ENCODE measurements around the gene BCAS1.

- TF ChIP-seq POLR2A (IDR thresholded peaks at IDR 0.05) (no peak), POLR2AphosphoS5 (IDR thresholded peaks at IDR 0.05) (no peak)
- TF ChIP-seq, protein P1, sequence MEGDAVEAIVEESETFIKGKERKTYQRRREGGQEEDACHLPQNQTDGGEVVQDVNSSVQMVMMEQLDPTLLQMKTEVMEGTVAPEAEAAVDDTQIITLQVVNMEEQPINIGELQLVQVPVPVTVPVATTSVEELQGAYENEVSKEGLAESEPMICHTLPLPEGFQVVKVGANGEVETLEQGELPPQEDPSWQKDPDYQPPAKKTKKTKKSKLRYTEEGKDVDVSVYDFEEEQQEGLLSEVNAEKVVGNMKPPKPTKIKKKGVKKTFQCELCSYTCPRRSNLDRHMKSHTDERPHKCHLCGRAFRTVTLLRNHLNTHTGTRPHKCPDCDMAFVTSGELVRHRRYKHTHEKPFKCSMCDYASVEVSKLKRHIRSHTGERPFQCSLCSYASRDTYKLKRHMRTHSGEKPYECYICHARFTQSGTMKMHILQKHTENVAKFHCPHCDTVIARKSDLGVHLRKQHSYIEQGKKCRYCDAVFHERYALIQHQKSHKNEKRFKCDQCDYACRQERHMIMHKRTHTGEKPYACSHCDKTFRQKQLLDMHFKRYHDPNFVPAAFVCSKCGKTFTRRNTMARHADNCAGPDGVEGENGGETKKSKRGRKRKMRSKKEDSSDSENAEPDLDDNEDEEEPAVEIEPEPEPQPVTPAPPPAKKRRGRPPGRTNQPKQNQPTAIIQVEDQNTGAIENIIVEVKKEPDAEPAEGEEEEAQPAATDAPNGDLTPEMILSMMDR (IDR thresholded peaks at IDR 0.05), result no peak
These were observed 8.0 kb upstream of the BCAS1 start for GRCh38 chr20:54078296-54078984.

Measured in prostate gland (tissue), 2 donors.